Hippocampal formation (tissue), 2 donors: ENCODE results near the gene PRKN.

Experiments used
- DNase-seq, 2 donors: peaks; one replicate each; lab custom pipeline; 2025; lab: John Stamatoyannopoulos, UW

PRKN gene

DNA sequence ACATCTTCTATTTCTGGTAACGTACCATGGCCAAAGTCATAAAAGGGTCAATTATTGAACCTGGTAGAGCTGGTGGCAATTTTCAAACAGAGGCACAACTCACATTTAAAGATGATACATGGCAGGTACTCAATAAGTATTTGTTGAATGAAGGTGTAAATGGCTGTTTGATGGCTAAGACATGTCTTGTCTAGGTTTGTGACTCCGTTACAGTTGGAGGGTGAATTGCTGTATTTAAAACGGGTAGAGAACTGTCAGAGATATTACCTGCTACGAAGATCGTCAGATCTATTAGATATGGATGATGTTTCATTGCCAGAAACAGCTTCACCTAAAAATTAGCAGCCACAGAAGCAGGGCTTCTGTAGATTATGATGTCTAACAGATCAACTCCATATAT lies 601.9 kb downstream of the PRKN start:
- DNase-seq, result no peak

DNA sequence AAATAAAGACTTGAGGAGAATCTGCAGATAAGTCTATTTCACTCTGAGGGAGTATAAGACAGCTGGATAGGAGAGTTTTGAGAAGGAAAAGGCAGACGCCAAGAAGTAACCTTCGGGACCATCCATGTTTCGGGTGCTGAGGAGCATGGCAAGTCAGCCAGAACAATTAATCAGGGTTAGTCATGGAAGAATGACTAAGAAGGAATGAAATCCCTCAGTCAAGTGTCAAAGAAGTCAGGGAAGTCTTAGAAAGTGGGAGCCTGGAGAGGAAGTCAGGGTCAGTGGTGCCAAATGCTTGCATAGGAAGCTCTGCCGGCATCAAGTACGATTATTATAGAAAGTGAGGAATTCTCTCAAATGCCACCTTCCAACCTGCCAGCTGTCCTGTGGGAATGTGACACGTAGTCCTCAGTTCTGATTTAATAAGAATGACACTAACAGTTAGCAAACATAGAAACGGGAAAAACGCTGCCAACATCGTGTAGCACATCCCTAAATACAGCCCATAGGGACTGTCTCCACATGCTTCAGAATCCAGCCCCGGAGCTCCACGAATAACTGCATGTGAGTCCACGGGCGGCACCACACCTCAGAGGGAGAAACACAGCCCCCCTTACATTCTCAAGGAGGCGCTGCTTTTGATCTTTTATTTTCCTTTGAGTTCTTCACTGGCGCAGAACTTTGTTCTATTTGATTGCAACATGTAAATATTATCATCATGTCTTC lies 602.7 kb downstream of the PRKN start:
- DNase-seq, result no peak

DNA sequence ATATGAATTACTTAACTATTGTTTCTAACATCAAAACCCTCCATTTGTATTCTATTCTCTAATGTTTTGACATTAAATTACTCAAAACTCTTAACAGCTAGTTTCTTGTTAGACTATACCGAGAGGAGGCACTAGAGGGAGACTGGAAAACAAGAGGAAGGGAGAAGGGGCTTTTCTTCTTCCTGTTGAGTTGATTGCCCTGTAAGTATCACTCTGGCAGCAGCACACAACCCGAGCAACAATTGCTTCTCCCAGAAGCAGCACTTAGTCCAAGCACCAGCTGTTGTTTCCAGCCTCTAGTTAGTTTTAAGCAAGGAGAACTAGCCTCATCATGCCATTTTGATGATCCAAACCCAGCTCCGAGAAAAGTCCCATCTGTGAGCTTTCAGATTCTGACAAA lies 603.8 kb downstream of the PRKN start:
- DNase-seq, result no peak

DNA sequence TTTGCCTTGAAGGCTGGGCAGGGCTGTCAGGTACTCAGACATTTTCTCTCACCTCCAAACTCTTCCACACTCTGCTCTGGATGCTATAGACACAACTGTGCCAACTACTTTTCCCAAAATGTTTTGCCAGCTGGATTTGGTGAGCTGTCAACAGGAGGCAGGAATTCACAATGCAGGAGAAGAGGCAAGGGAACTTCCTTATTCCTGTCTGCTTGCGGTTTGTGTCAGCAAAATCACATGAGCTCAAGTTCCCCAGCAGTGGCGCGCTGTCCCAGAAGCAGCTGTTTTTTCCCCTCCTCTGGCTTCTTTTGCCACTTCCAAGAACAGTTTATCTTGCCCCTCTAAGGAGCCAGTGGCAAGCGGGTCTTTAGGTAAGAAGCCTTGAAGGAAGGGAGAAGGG lies 608.2 kb downstream of the PRKN start:
- no peak for DNase-seq

DNA sequence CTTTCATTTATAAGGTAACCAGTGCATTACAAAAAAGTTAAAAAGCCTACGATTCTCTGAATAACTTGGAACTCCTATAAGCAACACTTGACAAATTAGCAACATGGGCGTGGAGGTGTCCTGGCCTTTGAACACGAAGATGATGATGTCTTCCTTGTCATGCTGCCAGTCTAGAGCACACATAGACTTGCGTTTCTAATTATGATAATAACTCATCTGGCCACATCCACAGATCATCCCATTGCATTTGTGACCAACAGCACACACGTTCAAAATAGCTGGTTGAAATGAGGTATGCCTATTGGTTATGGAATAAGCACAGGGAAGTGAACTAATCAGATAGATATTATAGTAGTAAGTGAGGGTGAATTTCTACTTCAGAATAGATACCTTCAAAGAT lies 608.9 kb downstream of the PRKN start:
- DNase-seq, result no peak

DNA sequence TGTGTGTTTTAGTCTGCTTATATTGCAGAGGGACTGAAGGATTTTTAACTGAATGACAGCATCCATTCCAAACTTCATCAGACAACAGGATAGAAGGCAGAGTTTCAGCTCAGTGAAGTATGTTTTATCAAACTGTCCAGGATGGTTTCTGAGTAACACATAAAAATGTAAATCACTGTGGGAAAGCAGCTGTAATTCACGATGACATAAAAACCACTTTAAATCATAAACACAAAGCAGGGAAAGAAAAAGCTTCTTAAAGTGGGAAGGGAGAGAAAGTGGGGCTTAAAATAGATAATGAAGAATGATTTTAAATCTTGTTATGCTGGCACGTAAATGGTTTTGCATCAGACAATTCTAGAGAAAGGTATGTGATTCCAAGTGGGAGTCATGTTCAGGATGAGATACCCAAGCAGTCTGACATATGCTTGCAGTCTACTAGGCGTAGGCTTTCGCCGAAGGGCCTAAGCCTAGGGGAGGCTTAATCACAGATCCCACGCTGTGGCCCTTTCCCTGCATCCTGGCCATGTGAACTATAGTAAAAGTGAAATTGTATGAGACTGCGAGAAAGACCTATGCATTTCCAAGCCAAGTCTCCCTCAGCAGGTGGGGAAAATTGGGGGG lies 610.6 kb downstream of the PRKN start:
- DNase-seq, result no peak

DNA sequence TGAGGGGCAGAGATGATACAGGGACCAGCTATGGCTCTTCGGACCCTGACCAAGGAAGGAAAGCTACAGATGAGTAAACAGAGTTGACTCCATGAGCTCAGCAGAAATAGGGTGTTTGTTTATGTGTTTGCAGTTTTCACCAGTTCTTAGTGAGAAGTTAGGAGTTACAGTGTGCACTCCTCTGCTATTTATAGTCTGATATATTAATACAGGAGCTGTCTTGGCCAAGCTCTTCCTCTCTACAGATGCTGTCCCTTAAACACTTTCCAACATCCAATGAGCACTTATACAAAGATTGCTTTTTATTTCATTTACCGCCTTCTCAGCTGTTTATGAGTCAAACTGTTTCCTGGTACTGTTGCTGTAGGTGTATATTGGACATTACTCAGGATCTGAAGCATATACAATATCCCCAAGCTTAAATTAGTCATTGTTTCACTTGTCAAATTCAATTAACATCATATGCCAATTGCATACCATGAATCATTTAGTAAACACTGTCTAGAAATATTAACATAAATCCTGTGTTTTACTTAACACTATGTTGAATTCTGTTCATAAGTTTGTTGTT lies 618.0 kb downstream of the PRKN start:
- DNase-seq, result no peak

DNA sequence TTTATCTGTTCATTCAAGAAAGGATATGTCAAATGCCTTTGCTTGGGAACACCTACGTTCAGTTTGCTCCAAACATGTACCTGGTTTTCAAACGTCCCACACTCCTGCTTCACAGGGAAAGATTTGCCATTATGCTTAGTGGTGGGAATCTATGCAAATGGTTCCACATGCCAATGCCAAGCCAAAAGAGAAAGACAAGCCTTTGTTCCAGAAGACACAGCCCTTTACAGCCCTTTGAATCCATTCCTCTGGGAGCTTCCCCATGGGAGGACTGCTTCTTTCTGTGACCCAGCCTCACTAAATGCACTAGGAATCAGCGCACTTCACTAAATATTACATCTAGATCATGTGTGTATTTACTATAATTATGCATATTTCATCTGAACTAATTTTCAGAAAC lies 619.5 kb downstream of the PRKN start:
- no peak for DNase-seq

DNA sequence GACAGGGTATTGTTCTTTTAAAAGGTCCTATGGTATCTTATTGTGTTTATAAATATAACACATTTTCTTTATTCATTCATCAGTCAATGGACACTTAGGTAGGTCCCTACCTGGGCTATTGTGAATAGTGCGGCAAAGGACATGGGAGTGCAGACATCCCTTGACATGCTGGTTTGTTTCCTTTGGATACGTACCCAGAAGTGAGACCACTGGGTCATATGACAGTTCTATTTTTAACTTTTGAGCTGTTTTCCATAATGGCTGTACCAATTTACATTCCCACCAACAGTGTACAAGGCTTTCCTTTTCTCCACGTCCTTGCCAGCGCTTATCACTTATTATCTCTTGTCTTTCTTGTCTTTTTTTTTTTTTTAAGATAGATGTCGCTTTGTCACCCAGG lies 627.5 kb downstream of the PRKN start:
- no peak for DNase-seq

DNA sequence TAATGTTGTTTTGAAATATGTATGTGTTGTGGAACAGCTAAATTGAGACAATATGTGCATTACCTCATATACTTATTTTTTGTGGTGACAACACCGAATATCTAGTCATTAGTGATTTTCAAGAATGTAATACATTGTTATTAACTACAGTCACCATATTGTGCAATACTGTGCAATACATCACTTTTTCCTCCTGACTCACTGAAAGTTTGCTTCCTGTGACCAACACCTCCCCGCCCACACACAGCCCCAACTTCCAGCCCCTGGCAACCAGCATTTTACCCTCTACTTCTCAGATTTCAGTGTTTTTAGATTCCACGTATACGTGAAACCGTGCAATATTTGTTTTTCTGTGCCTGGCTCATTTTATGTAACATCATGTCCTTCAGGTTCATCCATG lies 627.9 kb downstream of the PRKN start:
- DNase-seq, result no peak

DNA sequence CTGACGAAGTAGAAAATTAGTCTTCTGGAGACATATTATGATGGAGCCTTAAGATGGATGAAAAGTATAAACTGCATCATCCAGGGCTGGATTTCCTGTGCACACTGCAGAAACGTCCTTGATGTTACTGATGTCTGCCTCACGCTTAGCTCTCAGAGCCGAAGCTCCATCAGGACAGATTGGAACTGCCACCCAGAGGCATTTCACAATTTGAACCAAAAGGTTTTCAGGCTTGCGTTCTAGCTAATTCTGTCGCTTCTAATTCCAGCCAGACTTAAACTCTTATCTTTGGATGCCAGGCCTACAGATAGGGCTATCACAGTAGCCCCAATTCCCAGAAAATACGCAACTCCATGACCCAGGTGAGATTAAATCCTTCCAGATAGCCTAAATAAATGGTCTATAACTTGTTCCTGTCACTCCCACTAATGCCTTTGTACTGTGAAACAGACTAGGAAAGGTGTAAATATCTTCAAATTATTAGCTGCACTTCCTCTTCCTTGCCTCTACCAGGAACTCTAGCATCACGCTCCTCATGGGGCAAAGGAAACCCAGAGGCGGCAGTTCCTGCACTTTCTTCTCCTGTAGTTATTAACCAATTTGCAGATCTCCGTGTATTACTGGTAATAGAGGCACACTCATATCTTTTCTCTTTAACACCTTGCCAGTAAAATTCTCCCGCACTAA lies 634.6 kb downstream of the PRKN start:
- no peak for DNase-seq

DNA sequence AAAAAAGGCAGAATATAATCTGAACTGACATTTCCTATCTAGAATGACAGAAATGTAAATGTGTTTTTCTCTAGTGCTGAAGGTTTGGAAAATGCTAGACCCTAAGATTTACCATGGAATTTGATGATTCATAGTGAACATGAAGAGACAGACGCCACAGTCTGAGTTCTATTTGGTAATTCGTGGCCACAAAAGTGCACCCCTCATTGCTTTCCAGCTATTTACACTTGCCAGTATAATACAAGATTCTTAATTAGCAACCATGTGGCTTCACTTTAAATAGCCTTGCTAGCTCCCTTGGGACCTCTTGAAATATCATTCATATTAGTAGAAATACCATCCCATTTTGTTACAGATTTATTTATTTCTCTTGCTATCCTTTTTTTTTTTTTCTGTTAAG lies 636.8 kb downstream of the PRKN start:
- DNase-seq, result no peak

DNA sequence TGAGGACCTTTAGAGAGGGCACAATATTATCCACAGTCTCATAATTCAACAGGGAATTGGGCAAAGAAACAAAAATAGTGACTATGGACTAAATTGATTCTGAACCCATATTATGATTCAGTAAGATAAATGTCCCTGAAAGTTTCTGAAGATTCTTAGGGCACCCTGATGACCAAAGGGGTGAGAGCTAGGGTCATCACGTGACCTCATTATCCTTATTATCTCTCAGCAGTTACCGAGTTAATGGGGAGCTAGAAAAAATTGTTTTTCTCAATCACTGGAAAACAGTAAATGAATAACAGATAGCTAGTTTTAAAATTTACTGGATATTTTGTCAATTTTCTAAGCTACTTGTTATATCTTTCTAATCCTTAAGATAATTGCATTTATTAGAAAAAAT lies 639.5 kb downstream of the PRKN start:
- no peak for DNase-seq

DNA sequence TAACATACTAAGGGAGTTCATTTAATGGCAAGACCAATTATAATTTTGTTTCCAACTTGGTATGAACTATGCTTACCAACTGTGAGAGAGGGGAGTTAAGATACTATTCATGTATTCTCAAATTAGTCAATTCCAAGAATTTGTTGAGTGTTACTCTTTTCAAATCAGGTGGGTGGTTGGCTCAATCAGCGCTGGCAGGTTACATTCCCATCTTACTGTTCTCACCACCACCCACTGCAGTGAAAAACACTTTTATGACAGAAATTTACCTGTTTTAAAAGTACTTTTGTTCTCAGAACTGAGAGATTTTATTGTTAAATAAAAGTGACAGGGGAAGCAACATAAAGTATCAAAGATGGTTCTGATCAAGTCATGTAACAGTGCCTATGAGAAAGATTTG lies 642.0 kb downstream of the PRKN start:
- DNase-seq, result no peak

DNA sequence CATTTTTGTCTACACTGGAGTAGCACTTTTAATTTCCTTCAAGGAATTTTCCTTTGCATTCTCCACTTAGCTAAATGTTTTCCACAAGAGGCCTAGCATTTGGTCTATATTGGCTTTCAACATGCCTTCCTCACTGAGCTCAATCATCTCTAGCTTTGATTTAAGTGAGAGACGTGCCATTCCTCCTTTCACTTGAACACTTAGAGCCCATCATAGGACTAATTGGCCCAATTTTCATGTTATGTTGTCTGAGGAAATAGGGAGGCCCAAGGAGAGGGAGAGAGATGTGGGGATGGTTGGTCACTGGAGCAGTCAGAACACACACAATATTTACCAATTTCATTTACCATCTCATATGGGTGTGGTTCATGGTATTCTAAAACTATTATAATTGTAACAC lies 645.0 kb downstream of the PRKN start:
- no peak for DNase-seq

DNA sequence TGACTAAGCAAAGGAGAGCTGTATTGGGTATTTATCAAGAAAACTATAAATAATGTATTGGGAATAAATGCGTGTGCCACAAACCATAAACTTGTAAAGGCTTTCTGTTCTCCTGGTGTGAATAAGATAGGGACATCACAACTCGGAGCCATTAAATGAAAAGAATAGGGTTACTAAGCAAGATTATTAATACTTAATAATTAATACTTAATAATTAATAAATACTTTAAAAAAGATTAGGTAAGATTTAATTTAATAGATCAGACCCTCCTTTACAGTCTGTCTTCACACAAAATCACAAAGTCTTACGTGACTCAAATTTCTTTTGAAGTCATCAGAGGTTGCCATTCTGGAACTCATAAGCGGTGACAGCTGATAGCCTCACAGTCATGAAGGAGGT lies 648.9 kb downstream of the PRKN start:
- DNase-seq, result no peak

DNA sequence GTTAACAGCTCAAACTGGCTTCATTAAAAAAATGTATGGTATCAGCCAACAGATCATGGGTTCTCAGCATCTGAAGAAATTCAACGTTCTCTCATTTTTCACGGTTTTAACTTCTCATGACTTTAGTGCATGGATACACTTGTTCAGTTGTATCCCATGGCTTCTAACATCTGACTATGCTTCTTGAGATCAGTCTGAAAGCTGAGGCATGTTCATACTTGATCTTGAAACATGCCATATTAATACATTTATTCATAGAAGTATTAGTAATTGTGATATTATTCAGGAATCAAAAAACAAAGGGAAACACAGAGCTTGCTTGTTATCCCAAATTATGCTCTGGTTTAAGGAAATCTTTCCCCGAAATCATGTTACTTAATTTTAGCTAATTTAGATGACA lies 649.4 kb downstream of the PRKN start:
- no peak for DNase-seq

DNA sequence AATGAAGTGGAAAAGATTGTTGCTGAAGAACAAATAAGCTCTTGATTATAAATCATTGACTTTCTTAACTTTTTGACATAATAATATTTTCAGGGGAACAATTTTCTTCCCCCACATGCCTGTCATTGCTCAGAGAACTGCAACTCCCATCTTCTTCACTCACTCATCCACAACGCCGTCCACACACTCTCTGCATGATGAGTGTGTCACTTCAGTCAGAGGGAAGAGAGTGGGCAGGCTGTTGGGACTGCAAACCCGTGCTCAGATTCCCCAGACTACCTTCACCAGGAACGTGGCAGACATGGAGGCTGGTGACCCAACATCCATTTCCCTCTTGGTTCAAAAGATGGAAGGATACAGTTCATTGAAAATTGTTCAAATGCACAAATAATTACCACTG lies 650.8 kb downstream of the PRKN start:
- DNase-seq, result no peak

DNA sequence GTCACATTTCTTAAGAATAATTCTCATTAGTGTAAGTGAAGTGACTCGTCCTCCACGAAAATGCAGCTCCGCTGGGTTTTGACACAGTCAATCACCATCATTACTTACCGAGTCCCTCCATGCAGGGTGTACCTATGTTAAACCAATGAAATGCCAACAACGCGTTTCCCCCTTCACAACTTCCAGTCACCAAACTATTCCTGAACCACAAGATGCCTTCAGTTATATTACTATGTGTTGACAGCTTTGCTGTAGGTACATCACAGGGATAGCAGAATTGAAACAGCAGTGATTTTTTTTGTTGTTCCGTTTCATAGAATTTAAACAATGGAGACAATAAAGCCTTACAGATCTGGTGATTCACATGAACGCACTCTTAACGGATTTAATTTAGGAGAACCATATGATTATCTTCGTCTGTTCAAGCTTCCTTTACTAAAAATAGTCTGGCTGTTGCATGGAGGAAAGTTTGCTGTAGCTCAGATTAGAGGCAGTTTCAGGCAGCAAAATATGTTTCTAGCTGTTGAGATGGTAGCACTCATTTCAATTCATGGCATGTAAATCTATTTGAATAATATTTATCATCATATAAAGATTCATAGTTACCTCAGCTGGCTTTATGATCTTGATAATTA lies 652.8 kb downstream of the PRKN start:
- no peak for DNase-seq

DNA sequence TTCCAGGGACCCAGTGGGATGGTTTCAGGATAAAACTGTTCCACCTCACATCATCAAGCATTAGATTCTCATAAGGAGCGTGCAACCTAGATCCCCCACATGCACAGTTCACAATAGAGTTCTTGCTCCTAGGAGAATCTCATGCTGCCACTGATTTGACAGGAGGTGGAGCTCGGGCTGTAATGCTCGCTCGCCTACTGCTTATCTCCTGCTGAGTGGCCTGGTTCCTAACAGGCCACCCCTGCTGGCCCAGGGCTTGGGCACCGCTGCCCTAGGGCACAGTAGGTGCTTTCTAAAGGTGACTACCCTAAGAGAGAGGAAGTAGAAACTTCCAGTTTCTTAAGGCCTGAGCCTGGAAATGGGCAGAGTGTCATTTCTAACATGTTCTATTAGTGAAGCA lies 656.9 kb downstream of the PRKN start:
- no peak for DNase-seq

DNA sequence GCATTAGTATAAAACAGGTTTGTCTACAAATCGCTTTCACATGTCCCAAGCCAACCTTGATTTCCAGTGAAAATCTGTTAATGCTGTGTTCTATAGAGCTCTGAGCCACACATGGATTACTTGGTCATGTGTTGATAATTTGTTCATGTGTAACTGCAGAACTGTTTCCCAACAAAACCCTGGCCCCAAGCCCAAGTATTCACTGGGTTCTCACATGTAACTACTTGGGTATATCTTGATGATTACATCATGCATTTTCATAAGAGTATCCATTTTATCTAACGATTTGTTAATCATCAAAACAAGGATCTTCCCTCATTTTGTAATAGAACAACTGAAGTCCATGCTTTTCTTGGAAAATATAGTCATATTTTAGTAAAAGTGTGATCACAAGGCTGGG lies 657.6 kb downstream of the PRKN start:
- DNase-seq, result no peak

DNA sequence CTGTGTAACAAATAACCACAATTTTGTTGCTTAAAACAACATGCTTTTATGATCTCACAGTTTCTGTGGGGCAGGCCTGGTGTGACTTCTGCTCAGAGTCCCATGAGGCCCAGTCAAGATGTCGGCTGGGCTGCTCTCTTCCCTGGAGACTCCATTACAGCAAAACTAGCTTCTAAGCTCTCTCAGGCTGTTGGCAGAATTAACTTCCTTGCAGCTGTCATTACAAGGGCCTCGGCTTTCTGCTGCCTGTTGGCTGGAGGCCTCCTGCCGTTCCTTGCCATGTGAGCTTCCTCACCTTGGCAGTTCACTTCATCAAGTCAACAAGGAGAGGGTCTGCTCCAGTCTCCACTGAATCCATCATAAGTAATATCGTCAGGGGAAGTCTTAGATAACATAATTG lies 659.2 kb downstream of the PRKN start:
- DNase-seq, result no peak

DNA sequence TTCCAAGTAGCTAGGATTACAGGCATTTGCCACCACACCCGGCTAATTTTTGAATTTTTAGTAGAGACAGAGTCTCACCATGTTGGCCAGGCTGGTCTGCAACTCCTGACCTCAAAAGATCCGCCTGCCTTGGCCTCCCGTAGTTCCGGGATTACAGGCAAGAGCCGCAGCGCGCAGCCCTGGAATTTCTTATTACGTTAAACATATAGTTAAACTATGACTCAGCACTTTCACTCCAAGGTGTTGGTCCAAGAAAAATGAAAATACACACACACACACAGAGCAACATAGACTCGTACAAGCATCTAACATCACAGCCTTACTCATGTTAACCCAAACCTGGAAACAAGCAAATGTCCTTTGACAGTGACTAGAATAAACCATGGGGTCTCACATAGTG lies 663.9 kb downstream of the PRKN start:
- no peak for DNase-seq
